ENCODE data around the gene TRAPPC13. TPM values are rescaled to one million over a fixed set of nuclear protein-coding genes. Genes with fewer than 3 reads are reported as not detected.
"Not testable (repeated sequence)": the region's sequence is repeated elsewhere in the genome, so short reads cannot be mapped to it uniquely, and the experiment has no call there.

TRAPPC13 gene, protein sequence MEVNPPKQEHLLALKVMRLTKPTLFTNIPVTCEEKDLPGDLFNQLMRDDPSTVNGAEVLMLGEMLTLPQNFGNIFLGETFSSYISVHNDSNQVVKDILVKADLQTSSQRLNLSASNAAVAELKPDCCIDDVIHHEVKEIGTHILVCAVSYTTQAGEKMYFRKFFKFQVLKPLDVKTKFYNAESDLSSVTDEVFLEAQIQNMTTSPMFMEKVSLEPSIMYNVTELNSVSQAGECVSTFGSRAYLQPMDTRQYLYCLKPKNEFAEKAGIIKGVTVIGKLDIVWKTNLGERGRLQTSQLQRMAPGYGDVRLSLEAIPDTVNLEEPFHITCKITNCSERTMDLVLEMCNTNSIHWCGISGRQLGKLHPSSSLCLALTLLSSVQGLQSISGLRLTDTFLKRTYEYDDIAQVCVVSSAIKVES
- 26.3 TPM for total RNA-seq

DNA sequence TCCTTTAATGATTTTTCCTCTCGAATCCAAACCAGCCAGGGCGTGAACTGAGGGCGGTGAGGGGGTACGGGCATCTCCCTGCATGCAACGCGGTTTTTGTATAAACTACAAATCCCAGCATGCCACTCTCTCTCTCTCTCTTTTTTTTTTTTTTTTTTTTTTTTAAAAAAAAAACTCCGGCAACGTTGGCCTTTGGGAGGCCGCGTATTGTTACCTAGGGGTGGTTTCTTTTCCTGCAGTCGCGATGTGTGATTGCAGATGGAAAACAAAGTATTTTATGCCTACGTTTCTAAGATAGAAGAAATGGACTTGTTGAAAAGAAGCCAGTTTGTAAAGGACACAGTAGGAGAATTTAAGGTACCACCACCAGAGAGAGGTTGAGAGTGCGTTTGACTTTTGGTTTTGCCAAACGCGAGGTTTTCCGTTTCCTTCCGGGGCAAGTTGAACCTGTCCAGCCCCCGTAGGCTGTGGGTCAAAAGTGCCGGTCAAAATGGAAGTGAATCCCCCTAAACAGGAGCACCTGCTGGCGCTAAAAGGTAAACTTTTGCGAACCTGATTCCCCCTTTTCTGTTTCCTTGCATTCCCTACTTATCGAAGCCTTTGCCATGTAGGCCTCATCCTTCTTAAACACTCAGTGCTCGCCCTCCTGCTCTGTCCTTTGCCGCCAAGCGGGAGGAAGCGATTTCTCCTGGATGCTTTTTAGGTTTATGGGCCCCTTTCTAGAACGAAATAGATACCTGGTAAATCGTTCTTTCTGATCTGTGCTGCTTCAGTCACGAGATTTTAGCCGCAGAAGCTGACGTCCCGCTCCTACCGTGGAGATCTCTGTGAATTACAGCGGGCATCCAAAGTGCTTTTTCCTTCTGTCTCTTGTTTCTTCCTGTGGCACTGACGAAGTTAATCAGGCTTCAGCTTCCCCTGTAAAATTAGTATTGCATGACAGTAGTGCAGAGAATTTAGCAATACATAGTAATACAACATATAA is at the start of gene TRAPPC13, which contains the start of gene SHLD3:
Gene TRAPPC13, plus strand, starts transcription at position 457 of the 985 bp plus-strand sequence. Its CDS starts 34 bp downstream, at position 491.
Gene SHLD3, plus strand, starts transcription at position 457 of the 985 bp plus-strand sequence. CDS start 4,561 bp downstream, outside the sequence.
- peak; percentile 93 for DNase-seq

DNA sequence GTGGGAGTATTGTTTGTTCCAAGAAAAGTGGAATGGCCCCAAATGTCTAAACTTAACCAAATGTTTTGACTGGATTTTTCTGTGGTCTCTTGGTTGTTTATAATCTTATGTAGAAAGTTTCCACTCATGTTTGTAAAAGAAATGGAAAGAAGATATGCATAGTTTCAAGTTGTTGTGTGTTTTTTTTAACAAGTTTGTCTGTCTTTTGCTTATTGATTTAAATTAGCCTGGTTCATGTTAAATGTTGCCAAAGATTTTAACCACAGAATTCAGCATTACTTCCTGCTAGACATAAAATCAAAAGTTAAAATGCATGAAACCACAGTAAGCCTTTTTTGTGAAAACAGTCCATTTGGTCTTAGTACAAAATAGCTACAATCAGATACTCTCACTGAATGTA is 47.7 kb upstream of the TRAPPC13 start:
- no peak for DNase-seq

DNA sequence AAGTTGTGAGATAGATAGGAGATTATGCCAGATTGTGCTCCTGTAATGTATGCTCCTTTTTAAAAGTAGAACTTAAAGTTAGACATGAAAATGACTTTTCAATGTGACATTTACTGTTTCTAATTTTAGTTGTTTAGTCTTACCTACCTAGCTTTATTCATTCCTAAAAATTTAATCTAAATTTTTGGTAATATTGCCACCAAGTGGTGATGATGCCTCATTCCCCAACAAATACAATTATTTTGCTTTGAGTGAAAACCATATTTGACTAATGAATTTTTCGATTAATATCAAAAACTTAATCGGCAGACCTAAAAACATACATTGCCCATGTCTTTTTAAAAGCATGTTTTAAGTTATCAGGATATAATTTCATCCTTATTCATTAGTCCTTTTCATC is 36.1 kb upstream of the TRAPPC13 start:
- no peak for DNase-seq

DNA sequence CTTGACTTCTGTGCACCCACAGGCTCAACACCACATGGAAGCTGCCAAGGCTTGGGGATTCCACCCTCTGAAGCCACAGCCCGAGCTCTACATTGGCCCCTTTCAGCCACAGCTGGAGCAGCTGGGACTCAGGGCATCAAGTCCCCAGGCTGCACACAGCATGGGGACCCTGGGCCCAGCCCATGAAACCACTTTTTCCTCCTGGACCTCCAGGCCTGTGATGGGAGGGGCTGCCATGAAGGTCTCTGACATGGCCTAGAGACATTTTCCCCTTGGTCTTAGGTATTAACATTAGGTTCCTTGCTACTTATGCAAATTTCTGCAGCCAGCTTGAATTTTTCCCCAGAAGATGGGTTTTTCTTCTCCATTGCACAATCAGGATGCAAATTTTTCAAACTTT is 23.1 kb upstream of the TRAPPC13 start:
- DNase-seq = not testable (repeated sequence)

DNA sequence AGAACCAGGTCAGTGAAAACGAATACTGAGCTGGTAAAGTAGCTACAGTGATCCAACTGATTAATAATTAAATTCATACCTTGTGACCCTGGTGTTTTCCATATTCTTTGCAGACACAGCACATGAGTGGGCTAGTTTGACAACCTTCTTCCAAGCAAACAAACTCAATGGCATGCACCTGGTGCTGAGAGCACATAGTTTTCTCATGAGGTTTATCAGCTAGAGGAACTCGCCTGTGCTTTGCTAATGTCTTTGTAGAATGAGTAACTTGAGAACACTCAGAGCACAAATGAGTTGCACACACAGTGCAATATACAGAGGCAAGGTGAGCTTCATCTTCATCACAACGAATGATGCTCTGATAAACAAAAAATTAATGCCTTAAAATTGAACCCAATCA is 13.3 kb upstream of the TRAPPC13 start:
- DNase-seq = no peak

DNA sequence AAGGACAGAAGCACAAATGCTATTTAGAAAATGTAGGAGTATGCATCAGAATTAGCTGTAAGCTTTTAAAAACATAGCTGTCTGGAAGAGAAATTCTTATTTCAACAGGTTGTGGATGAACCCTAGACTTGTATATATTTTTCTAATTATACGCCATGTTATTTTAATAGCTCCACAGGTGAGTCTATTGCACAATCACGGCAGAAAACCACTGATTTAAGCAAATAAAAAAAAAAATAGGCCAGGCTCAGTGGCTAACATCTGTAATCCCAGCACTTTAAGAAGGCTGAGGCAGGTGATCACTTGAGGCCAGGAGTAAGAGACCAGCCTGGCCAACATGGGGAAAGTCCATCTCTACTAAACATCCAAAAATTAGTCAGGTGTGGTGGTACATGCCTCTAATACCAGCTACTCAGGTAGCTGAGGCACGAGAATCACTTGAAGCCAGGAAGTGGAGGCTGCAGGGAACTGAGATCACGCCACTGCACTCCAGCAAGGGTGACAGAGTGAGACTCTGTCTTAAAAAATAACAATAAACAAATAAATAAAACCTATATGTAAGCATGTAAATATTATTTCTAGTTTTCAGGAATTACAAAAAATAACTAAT is 12.4 kb upstream of the TRAPPC13 start:
- DNase-seq = no peak

DNA sequence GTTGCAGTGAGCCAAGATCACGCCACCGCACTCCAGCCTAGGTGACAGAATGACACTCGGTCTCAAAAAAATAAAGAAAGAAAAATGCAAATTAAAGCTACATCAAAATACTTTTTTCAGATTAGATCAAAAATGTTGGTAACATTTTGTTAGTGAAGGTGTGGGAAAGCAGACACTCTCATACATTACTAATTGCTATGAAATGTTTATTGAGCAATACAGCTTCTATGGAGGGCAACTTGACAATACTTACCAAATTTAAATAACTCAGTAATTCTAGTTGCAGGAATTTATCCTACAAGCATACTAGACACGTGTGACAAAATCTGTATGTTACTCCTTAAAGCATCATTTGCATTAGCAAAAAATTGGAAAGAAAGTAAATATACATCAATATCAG is 4.8 kb upstream of the TRAPPC13 start:
- no peak for DNase-seq

DNA sequence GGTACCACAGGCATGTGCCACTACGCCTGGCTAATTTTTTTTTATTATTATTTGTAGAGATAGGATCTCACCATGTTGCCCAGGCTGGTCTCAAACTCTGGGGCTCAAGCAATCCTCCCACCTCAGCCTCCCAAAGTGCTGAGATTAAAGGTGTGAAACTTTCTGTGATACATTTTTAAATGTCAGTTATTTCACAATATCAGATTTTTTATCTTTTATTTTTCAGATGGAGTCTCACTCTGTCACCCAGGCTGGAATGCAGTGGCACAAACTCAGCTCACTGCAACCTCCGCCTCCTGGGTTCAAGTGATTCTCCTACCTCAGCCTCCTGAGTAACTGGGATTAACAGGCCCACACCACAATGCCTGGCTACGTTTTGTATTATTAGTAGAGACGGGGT is 2.9 kb upstream of the TRAPPC13 start:
- DNase-seq = not testable (repeated sequence)

DNA sequence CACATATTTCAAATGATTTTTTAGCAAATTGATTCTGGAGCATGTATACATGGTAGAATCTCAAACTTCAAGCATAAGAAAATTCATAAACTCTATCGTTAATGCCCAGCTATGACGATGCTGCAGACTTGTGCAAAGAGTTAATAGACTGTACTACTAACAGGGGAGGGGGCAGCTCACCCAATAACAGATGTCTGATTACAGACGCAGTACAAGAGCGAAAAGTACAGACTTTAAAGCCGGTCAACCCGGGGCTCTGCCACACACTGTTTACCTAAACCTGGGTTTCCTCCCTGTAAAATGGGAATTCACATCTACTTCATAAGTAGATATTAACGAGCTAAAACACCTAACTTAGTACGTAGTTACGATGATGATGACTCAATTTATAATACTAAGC is 1.3 kb upstream of the TRAPPC13 start:
- no peak for DNase-seq

DNA sequence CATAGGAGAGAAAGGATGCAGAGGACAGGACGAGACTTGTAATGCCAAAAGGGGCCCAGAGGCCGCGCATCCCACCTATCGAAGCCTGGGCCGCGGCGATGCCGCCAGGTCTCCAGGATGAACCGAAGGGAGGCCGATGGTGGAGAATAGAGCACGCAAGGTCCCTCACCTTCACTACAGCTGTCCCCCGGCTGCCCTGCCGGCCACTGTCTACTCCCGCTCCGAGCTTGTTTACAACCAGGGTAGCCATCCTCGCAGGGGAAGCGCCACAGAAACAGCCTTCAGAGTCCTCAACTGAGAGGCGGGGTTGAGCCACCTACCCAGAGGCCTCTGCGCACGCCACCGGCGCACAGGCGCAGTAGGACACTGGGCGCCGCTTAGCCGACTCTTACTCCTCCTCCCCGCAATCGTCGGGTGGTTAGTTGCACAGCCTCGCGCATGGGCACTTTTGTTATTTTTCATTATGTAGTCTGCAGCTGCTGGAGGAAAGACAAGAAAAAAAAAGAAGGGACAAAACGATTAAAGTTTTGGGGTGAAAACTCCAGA is 729 bp upstream of the TRAPPC13 start, which contains the start of gene TRIM23:
Gene TRIM23, minus strand, starts transcription at position 309 of the 546 bp plus-strand sequence. Its CDS starts 59 bp downstream, at position 250.
- peak; percentile 93 for DNase-seq

DNA sequence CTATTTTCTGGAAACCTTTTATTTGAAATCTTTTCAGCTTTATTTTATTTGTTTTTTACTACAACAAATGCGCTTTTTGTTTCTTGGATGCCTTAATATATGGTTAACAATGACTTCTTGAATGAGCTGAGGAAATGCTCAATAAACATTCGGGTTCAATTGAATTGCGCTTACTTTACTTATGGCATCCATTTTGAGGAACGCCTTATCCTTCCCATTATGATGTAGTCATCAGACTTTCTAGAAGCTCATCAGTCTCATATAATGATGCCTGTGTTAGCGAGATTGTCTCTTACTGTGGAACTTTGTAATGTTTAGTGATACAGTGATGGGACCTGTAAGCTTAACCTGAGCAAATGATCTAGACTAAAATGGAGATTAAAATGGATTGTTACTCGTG is 916 bp downstream of the TRAPPC13 start:
- DNase-seq = no peak

DNA sequence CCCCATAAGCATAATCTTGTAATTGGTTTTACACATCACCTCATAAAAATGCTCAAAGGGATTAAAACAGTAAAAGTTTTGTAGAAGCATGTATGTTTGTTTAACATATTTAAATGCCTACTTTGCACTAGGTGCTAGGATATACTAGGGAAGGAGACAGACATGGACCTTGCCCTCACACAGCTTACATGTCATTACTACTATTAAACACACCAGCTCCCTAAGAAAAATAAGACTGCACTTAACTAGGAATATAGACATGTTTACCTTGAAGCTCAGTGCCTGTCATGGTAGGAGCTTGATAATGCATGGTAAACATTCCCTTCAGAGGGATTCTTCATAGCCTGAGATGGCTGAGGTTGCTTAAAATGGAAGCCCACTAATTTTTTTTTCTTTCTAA is 6.2 kb downstream of the TRAPPC13 start:
- DNase-seq = no peak

DNA sequence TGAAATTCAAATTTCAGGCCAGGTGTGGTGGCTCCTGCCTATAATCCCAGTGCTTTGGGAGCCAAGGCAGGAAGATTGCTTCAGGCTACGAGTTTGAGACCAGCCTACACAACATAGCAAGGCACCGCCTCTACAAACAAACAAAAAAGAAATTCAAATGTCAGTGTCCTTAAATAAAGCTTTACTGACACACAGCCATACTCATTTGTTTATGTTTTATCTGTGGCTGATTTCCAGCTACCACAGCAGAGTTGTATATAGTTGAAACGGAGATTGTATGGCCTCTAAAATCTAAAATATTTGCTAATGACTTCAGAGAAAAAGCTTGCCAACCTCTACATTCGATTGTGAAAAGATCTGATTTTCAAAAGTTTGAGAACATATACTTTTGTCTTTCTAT is 15.4 kb downstream of the TRAPPC13 start:
- no peak for DNase-seq

DNA sequence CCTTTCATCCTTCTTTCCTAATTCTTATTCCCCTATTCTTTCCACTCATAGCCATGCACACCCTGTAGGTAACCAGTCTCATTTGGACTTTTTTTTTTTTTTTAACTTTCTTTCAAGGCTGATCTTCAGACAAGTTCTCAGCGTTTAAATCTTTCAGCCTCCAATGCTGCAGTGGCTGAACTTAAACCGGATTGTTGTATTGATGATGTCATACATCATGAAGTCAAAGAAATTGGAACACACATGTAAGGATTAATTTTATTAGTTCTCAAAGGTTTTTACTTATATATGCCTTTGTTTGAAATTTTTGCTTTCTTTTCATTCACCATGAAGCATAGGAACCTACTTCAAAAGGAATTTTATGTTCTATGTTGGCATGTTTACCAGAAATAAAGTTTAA is 22.1 kb downstream of the TRAPPC13 start:
- DNase-seq = no peak

DNA sequence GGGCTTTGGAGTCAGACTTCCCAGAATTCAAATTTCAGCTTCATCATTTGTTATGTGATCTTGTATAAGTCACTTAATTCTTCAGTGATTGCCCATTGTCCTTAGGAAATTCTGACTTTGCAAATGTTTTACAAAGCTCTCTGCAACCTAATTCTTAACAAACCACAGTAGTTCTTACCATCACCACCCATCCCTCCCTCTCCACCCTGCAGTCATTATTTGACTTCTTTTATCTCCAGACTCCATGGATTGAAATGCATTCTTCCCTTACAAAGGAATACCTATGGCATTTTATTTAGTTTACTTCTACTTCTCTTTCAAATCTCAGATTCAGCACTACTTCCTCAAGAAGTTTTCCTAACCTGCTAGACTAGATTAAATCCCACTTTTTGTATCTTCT is 23.1 kb downstream of the TRAPPC13 start:
- no peak for DNase-seq

DNA sequence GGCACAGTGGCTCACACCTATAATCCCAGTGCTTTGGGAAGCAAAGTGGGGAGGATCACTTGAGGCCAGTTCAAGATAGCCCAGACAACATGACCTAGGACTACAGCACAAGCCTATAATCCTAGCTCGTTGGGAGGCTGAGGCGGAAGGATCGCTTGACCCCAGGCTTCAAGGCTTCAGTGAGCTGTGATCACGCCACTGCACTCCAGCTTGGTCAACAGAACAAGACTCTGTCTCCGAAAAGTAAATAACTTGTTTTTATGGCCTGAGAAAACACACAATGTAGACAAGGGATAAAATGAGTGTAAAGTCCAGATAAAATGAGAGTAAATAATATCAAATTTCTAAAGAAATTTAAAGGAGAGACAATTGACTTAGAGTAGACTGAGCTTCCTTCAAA is 26.3 kb downstream of the TRAPPC13 start:
- DNase-seq = no peak

DNA sequence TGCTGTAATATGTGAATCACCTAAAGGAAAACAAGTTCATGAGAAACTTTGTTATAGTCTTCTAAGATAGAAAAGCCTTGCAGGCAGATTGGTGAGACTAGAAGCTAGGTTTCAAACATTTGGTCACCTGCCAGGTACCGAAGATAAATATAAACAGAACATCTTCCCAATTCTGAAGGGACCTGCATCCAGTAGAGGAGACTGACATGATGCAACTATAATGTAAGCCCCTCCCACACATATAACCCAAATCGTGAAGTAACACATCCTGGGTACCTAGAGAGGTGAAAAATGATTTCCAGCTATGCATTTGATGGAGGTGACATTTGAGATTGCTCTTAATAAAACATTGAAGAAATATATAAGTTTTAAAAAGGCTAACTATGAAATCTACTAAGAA is 29.9 kb downstream of the TRAPPC13 start:
- no peak for DNase-seq

DNA sequence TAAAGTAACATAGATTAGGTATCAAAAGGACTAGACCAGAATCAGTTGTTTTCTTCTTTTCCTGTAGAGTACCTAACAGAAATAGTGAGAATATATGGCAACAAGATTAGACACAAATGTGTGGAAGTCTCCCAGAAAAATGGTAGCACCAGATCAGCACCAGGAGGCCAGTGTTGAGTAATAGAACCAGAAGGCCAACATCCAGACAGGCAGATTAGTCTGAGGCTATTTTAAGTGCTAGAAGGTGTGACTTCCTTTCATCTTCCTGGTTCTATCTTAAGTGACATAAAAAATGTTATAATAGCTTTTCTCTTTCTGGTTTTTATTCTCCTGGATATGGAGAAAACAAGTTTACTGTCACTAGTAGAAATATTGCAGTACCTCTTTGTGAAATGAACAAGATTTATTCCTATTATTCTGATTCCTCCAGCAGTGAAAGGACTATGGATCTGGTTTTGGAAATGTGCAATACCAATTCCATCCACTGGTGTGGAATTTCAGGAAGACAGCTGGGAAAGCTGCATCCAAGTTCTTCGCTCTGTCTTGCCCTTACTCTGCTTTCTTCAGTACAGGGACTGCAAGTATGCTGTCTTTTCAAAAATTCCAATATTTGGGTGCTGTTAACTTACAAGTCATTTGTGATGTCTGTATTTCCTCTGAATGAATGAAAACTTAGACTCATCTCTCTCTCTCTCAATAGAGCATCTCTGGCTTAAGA is 39.1 kb downstream of the TRAPPC13 start:
- DNase-seq = no peak

DNA sequence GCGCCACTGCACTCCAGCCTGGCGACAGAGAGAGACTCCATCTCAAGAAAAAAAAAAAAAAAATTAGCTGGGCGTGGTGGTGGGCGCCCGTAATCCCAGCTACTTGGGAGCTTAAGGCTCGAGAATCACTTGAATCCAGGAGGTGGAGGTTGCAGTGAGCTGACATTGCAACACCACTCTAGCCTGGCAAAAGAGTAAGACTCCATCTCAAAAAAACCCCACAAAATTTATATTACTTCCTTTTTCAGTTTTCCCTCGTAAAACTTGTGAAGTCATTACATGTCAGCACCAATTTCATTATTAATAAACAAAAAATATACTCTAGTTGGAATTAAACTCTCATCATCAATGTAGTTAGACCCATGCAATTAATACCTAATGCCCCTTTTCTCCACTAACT is 43.9 kb downstream of the TRAPPC13 start:
- no peak for DNase-seq

DNA sequence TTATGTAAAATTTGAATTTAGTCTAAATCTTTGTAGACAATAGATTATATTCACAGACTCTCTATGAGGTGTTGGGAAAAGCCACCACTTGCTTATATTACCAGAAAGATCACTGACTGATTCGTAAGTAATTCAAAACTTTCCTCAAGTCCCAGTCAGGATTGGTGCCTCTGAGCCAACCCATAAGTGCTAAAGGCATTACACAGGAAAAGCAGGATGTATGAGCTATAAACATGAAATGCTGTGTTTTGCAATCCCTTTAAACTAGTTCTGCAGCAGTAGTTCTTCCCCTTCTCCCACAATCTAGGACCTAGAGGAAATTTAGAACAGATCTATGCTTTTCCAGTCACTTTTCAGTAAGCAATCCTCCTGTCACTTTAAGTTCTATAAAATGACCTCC is 48.0 kb downstream of the TRAPPC13 start:
- no peak for DNase-seq

DNA sequence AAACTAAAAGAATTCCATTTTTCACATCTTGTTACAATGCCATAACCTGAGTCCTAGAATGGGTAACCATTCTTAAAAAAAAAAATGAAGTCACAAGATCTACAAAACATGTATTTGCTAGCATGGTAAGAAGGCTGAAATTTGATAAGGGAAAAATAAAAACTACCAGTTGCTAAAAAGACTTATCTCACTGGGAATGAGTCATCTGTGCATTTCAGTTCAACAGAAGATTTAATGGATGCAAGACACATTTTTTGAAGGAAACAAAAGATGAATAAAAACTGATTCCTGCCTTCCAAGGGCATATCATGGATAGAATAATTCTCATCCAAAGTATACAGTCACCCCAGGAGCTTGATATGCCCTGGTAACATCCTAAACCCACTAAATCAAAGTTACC is 49.9 kb downstream of the TRAPPC13 start:
- no peak for DNase-seq

Data from skin of body (tissue), 2 donors.